ENCODE measurements around the gene RDH11.
"Not testable (repeated sequence)": the region's sequence is repeated elsewhere in the genome, so short reads cannot be mapped to it uniquely, and the experiment has no call there.

The RDH11 gene

GRCh38 chr14:67703997-67704396 is 8.4 kb upstream of the RDH11 start:
- DNase-seq = no peak

DNA sequence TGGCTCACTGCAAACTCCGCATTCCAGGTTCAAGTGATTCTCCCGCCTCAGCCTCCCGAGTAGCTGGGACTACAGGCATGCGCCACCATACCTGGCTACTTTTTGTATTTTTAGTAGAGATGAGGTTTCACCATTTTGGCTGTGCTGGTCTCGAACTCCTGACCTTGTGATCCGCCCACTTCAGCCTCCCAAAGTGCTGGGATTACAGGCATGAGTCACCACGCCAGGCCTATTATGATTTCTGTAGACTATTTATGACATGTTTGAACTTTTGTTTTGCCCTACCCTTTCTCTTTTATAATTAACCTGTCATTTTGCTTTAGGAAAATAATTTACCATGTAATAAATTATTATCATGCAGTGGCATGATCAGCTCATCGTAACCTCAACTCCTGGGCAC is 5.9 kb upstream of the RDH11 start, which contains the start of gene RDH12:
TSS of gene RDH12 (plus strand) at position 395 of the 400 bp plus-strand sequence. CDS start 20,757 bp downstream, outside the sequence.
- DNase-seq = not testable (repeated sequence)

DNA sequence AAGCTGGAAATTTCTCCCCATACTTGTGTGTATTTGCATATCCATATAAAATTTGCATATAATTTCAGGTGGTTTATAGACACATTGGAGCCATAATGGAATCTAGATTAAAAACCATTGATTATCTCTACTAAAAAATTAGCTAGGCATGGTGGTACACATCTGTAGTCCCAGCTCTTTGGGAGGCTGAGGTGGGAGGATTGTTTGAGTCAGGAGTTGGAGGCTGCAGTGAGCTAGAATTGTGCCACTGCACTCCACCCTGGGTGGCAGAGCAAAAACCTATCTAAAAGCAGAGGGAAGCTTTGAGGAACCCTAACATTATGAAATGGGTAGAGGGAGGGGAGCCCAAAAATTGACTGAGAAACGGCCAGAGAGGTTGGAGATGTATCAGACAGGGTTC is 2.6 kb upstream of the RDH11 start:
- DNase-seq = no peak

DNA sequence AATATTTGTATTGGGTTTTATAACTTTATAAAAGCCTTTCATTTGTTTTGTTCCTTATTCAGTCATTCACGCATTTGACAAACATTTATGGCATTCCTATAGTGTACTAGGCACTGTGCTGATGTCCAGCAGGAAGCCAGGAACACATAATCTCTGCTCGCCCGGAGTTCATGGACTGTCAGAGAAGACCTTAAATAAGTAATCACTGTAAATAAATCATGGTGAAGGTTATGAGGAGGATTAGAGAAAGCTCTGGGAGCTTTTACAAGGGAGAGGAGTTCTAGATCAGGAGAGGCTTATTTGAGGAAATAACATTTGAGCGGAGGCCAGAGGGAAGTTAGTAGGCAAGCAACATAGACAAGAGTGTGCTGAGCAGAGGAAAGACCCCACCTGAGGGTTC is 1.4 kb upstream of the RDH11 start:
- no peak for DNase-seq

GRCh38 chr14:67694791-67695393 is 672 bp downstream of the RDH11 start:
- no peak for DNase-seq

GRCh38 chr14:67690011-67690410 is 5.6 kb downstream of the RDH11 start:
- DNase-seq = no peak

DNA sequence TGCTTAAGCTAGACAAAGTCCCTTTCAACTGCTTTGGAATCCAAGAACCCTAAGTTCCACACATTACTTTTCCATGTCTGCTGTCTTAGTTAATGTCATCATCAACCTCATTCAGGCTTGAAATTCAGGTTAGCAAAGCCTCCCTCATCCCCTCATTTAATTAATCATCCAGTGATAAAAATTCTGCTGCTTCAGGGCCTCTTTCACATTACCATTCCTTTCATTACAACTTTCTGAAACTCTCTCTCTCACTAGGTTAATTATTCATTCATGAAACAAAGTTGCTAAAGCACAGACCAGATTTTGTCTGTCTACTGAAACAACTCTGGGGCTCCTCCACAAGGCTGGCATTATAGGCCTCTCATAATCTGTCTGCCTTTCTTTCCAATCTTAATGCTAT is 11.7 kb downstream of the RDH11 start:
- no peak for DNase-seq

- DNase-seq = no peak
Measured at GRCh38 chr14:67680941-67681340, 14.6 kb downstream of the RDH11 start.

DNA sequence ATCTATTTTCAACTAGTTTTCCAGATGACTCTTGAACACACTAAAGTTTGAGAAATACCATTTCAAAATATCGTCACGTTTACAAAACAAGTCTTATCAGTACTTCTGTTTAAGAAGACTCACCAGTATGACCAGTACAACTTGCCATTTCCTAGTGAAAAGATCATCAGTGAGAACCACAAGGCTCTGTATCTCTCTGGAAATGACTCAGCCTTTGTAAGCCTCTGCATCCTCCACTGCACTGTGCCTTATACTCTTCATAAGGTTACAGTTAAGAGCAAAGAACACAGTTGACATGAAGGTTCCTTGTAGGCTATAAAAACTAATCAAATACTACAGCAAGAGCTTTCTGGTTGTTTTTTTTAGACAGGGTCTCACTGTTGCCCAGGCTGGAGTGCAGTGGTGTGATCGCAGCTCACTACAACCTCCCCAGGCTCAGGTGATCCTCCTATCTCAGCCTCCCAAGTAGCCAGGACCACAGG is 15.4 kb downstream of the RDH11 start:
- no peak for DNase-seq

- no peak for DNase-seq
Measured at GRCh38 chr14:67679006-67679405, 16.6 kb downstream of the RDH11 start.

GRCh38 chr14:67675219-67675582 is 20.4 kb downstream of the RDH11 start:
- DNase-seq = no peak

DNA sequence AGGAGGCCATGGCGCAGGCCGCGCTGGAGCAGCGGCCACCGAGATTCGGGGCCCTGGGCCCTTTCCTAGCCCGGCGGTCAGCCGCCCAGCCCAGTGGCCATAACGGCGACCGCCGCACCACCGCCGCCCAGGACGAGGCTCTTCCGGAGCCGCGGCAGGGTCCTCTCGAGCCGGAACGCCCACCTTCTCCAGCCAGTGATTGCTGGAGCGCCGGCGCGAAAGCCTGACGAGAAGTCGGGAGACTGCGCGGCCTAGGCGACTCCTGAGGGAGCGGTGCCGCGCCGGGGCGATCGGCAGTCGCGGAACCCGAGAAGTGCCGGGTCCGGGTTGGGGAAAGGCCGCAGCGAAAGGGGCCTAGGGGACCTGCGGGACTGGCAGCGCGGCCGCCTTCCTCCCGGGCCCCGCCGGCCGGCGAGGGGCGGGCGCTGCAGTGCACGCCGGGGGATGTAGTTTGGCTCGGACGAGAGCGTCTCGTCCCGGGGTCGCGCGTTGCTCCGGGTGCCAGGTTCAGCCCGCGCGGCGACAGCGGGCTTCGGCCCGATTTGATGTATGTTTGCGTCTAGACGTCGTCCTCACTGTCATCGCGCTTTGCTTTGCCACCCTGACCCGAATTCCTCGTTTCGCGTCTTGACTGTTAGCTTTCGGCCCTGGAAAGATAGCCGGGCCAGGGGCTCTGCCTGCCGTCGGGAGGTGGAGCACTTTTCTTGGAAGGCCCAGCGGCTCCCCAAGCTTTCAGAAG is 20.9 kb downstream of the RDH11 start, which contains the start of gene VTI1B:
TSS of gene VTI1B (minus strand) at position 153 of the 739 bp plus-strand sequence. CDS start at position 10, 143 bp downstream.
- peak; percentile 70 for DNase-seq

DNA sequence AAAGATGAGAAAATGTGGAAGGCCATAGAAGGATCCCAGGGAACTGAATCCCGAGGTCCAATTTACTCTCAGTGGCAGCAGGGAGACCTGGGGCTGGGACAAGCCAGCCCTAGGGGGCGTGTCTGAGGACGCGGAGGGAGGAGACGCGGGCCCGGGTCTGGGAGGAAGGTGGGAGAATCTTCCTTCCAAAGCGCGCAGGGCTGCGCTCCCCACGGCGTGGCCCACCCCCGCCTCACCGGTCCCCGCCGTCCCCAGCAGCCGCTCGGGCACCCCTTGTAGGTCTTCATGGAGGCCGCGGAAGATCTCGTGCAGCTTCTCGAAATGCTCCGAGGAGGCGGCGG is 21.5 kb downstream of the RDH11 start:
- peak; percentile 41 for DNase-seq

GRCh38 chr14:67673451-67673850 is 22.1 kb downstream of the RDH11 start:
- no peak for DNase-seq

- no peak for DNase-seq
Measured at GRCh38 chr14:67668559-67668958, 27.0 kb downstream of the RDH11 start.

- no peak for DNase-seq
Measured at GRCh38 chr14:67666750-67667449, 28.7 kb downstream of the RDH11 start.

DNA sequence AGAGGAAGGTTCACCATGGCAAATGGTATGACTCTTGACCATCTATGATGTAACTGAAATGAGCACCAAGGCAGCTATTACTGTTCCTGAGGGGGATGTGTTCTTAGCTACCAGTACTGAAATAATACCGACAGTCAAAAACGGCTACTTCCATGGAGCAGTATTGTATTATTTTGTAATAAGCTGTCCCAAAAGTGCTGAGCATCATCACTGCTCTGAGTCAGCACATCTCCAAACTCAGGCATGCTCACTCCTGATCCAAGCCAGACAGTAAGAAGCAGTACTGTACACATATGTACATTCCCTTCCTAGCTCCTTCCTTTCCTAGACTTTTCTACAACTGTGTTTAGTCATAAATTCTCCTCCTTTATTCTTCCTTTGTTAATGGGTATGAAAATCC is 29.7 kb downstream of the RDH11 start:
- no peak for DNase-seq

DNA sequence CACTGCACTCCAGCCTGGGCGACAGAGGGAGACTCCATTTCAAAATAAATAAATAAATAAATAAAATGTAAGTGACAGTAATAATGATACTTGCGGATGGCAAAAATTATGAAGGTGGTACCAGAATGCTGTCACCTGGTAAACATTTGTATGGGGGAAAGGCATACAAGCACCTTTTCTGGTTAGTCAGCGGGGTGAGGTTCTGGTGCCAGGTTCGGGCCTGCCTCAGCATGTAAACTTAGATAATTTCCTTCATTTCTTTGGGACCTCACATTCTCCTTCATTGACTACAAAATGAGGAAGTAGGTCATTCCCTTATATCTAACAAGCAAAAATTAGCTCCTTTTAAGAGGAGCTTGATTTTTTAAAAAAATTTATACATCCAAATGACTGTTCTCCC is 31.9 kb downstream of the RDH11 start:
- no peak for DNase-seq

- DNase-seq = no peak
Measured at GRCh38 chr14:67653651-67654280, 41.8 kb downstream of the RDH11 start.

GRCh38 chr14:67652189-67652588 is 43.4 kb downstream of the RDH11 start:
- DNase-seq = no peak

DNA sequence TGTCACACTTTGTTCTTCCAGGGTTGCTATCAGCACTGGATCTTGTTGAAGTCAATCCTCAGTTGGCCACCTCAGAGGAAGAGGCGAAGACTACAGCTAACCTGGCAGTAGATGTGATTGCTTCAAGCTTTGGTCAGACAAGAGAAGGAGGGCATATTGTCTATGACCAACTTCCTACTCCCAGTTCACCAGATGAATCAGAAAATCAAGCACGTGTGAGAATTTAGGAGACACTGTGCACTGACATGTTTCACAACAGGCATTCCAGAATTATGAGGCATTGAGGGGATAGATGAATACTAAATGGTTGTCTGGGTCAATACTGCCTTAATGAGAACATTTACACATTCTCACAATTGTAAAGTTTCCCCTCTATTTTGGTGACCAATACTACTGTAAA is 44.9 kb downstream of the RDH11 start:
- DNase-seq = no peak

GRCh38 chr14:67650151-67650550 is 45.4 kb downstream of the RDH11 start:
- DNase-seq = no peak

DNA sequence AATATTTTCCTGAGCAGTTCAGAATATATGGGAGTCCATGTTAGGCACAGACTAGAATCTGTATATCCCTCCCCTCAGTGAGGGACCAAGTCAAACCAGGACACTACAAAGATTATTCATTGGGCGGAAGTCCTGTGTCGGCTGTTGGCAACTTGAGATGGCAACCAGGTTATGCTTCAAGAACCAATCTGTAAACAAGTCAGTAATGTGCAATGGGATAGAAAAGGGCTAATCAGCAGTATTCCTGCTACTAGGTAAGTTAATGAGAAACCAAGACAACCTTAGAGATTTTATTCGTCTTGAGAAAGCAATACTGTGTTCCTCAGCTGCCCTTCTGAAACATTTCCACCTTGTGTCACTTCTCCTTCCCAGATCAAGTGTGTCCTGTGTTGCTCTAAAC is 49.4 kb downstream of the RDH11 start:
- no peak for DNase-seq

Data from activated gamma-delta T cell (primary cell).